AG09319 (cell line): ENCODE results near the gene MICA.
"Not testable (repeated sequence)": the region's sequence is repeated elsewhere in the genome, so short reads cannot be mapped to it uniquely, and the experiment has no call there.

Experiments used
- DNase-seq: peaks from one replicate; pipeline ENCODE4 v3.0.0-alpha.2; 2010; ENCODE audit warnings: low read depth; ENCODE audit errors: extremely low read depth
- CTCF ChIP-seq: IDR thresholded peaks from 2 replicates; pipeline ENCODE4 v1.5.1; 2011; ENCODE audit warnings: low read depth, mild to moderate bottlenecking, inconsistent platforms, low read length, moderate library complexity

The MICA gene

DNA sequence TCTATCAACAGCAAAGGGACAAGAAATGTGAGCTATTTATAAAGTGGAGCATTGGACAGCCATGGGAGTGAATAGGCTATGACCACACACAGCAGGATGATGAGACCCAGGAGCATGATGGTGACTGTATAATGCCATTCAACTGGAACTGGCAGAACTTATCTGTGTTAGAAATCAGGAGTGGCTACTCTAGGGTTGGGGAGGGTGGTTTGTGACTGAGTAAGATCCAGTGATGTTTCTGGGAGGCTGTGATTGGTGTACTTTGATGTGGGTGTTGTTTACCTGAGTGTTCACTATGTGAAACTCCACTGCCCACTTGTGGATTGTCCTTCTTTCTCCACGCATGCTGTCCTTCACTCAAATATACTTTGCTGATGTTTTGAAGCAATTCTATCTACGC is 34.9 kb upstream of the MICA start:
- TF ChIP-seq CTCF: no peak
- no peak for DNase-seq

GRCh38 chr6:31374118-31374517 is 29.3 kb upstream of the MICA start:
- not testable (repeated sequence) for DNase-seq

DNA sequence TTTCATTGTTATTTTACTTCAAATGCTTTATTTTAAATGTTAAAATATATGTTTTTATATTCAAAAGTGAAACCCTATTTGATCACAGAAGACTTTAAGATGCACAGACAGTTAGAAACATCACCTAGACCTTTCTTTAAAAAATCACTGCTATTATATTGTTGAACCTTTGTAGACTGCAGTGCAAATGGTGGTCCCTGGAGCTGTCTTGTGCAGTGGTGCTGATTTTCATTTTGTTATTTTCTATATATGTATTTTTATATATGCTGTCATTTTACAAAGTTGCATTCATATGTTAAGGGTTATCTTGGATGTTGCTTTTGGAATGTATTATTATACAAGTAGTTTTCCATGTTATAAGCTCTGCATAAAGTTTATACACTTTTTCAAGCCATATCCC is 27.7 kb upstream of the MICA start:
- DNase-seq: no peak
- TF ChIP-seq CTCF: no peak

GRCh38 chr6:31377029-31377428 is 26.4 kb upstream of the MICA start:
- DNase-seq: no peak
- no peak for TF ChIP-seq CTCF

GRCh38 chr6:31378062-31378720 is 25.2 kb upstream of the MICA start:
- TF ChIP-seq CTCF: no peak
- no peak for DNase-seq

GRCh38 chr6:31378721-31379103 is 24.7 kb upstream of the MICA start:
- no peak for DNase-seq

GRCh38 chr6:31379850-31380249 is 23.5 kb upstream of the MICA start:
- TF ChIP-seq CTCF: no peak

More at GRCh38 chr6:31378721-31379103, 24.7 kb upstream of the MICA start:
- no peak for TF ChIP-seq CTCF

GRCh38 chr6:31381666-31382065 is 21.7 kb upstream of the MICA start:
- DNase-seq: no peak
- no peak for TF ChIP-seq CTCF

More at GRCh38 chr6:31379850-31380249, 23.5 kb upstream of the MICA start:
- no peak for DNase-seq
